ENCODE results near the gene RAPH1. TPM values are rescaled to one million over a fixed set of nuclear protein-coding genes. Genes with fewer than 3 reads are reported as not detected.
A peak's percentile ranks its signal among the peaks of the same experiment; 100 is the strongest.

The RAPH1 gene
- total and polyA plus RNA-seq, 4 donors = 3.7 to 74.2 (median 34.2) TPM

DNA sequence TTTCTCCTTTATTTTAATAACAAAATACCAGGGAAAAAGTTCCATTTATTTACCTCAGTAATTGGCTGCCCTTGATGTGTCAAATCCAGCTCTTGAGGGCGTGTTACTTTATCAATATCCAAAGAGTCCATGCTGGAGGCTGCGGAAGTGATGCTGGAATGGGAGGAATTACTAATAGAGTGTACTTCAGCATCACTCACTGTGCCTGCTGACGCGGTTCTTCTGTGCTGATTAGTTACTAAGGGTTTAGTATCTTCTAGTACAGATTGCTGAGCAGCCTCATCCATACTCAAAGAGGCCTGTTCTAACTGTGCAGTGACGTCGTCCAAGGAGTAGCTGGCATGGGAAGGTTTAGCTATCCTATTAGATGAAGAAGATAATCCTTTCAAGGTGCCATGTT, 45.6 kb downstream of the RAPH1 start:
- WGBS, 2 donors = 89 to 93% methylated on average over 6 of the region's 6 CpGs
- ATAC-seq (ENCODE audit: low FRiP score) (no peak), DNase-seq (no peak)
- H3K36me3 ChIP-seq (ENCODE audit: control insufficient read depth in 1 of 2, insufficient read depth in 2 of 2, low read length in 1 of 2) = peaks cover 0 to 1% of the 10 kb centered on the region in 2 donors
- no peaks in the 10 kb centered on the region for H3K9me3 ChIP-seq (ENCODE audit: control insufficient read depth, low read length)
- peaks cover 0 to 2% of the 10 kb centered on the region in 2 donors for H3K4me1 ChIP-seq (ENCODE audit: control insufficient read depth in 1 of 2, insufficient read depth in 2 of 2, low read length in 2 of 2)
- H3K27ac ChIP-seq (ENCODE audit: low read depth in 1 of 2, low read length in 2 of 2) = no peak overlapping the region
- no peak overlapping the region for H3K4me3 ChIP-seq (ENCODE audit: low read length in 2 of 2)
- intact Hi-C loops (cut with DNase I) = no loop called here
- no peaks in the 10 kb centered on the region for H3K27me3 ChIP-seq (ENCODE audit: control insufficient read depth in 1 of 2, insufficient read depth in 2 of 2, low read length in 1 of 2)

DNA sequence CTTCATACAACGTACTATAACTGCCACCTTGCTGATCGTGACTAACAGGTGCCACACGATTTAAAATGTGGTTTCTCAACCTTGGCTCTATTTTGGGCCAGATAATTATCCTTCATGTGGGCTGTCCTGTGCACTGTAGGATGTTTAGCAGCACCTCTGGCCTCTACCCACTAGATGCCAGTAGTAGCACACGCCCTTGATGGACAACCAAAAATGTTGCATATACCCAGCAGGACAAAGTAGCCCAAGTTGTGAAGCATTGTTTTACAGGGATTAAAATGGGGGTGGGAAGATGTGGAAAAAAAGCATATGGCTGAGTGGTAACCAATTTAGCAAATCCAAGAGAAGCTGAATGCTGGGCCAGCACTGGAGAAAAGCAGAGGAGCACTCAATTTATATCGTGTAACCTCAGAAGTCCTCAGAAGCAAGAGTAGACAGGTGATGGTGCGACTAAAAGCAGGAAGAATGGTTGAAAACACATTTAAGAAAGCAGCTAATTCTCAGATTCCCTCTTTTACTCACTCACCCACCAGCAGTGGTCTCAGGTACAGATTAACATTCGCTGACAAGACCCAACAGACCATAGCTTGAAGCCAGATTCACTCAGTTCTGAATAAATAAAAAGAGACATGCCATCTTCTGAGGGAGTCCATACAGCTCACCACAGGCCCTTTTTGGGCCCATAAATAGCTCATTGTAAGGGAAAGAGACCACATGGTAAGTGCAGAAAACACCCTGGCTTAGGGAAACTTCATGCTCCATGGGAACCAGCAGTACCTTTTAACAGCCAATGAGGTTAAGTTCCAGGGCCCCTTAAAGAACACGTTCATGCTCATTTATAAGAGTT, 50.6 kb downstream of the RAPH1 start:
- no peak overlapping the region for H3K27ac ChIP-seq (ENCODE audit: low read depth in 1 of 2, low read length in 2 of 2)
- H3K36me3 ChIP-seq (ENCODE audit: control insufficient read depth in 1 of 2, insufficient read depth in 2 of 2, low read length in 1 of 2) = no peaks in the 10 kb centered on the region
- WGBS, 2 donors = 69 to 70% methylated on average over 8 of the region's 8 CpGs
- no peak for DNase-seq
- H3K4me3 ChIP-seq (ENCODE audit: low read length in 2 of 2) = no peak overlapping the region
- intact Hi-C loops (cut with DNase I) = loop anchor here (1.0 to 5.0 kb wide), 4 partner anchors 167 to 333 kb away; no protein-coding TSS in a partner anchor
- H3K27me3 ChIP-seq (ENCODE audit: control insufficient read depth in 1 of 2, insufficient read depth in 2 of 2, low read length in 1 of 2) = no peaks in the 10 kb centered on the region
- peaks cover 0 to 2% of the 10 kb centered on the region in 2 donors for H3K4me1 ChIP-seq (ENCODE audit: control insufficient read depth in 1 of 2, insufficient read depth in 2 of 2, low read length in 2 of 2)
- peak; percentile 73 for ATAC-seq (ENCODE audit: low FRiP score)
- no peaks in the 10 kb centered on the region for H3K9me3 ChIP-seq (ENCODE audit: control insufficient read depth, low read length)

DNA sequence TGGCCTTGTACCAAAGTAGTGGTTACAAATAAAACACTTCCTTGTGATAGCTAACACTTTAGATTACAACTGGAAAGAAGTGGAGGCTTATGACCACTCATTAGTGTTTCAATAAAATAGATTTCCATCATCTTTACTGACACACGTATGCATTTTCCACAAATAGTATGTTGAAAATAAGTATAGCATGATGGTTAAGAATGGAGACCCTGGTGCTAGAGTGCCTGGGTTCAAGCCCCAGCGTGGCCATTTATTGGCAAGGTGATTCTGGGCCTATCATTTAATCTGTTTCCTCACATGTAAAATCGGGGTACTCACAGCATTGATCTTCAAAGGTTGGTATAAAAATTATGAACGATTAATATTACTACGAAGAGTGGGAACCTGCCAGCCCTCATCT, 54.5 kb downstream of the RAPH1 start:
- no peaks in the 10 kb centered on the region for H3K27me3 ChIP-seq (ENCODE audit: control insufficient read depth in 1 of 2, insufficient read depth in 2 of 2, low read length in 1 of 2)
- no peaks in the 10 kb centered on the region for H3K9me3 ChIP-seq (ENCODE audit: control insufficient read depth, low read length)
- H3K4me3 ChIP-seq (ENCODE audit: low read length in 2 of 2) = no peak overlapping the region
- DNase-seq = no peak
- 90 to 92% methylated on average over 5 of the region's 5 CpGs for WGBS, 2 donors
- H3K36me3 ChIP-seq (ENCODE audit: control insufficient read depth in 1 of 2, insufficient read depth in 2 of 2, low read length in 1 of 2) = no peaks in the 10 kb centered on the region
- intact Hi-C loops (cut with DNase I) = loop anchor here in 1 of 2 donors (5.0 kb wide), 2 partner anchors 172 to 337 kb away; no protein-coding TSS in a partner anchor
- ATAC-seq (ENCODE audit: low FRiP score) = no peak
- H3K27ac ChIP-seq (ENCODE audit: low read depth in 1 of 2, low read length in 2 of 2) = no peak overlapping the region
- H3K4me1 ChIP-seq (ENCODE audit: control insufficient read depth in 1 of 2, insufficient read depth in 2 of 2, low read length in 2 of 2) = peaks cover 0 to under 1% of the 10 kb centered on the region in 2 donors

DNA sequence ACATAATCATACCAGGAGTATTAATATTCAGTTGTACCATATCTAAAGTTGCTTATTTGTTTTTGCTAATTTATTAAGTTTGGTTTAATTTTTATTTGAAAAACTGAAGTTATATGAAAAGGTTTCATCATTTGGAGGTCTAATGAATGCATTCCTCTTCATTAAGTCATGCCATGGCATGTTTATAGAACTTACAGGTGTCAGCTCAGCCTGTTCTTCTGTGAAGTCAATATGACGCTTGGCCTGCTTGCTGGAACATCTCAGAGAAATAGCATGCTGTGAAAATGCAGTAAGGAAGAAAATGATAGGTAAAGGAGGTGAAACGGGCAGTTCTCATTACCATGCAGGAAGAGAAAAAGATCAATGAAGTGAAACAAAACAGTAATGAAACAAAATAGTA, 58.2 kb downstream of the RAPH1 start:
- intact Hi-C loops (cut with DNase I) = no loop called here
- Histone ChIP-seq H3K9me3 (ENCODE audit: control insufficient read depth, low read length) (no peaks in the 10 kb centered on the region), H3K27me3 (ENCODE audit: control insufficient read depth in 1 of 2, insufficient read depth in 2 of 2, low read length in 1 of 2) (no peaks in the 10 kb centered on the region), H3K27ac (ENCODE audit: low read depth in 1 of 2, low read length in 2 of 2) (no peak overlapping the region), H3K4me1 (ENCODE audit: control insufficient read depth in 1 of 2, insufficient read depth in 2 of 2, low read length in 2 of 2) (no peaks in the 10 kb centered on the region), H3K36me3 (ENCODE audit: control insufficient read depth in 1 of 2, insufficient read depth in 2 of 2, low read length in 1 of 2) (no peaks in the 10 kb centered on the region), H3K4me3 (ENCODE audit: low read length in 2 of 2) (no peak overlapping the region)
- WGBS, 2 donors = 84 to 93% methylated on average over 2 of the region's 2 CpGs
- DNase-seq = no peak
- ATAC-seq (ENCODE audit: low FRiP score) = no peak

DNA sequence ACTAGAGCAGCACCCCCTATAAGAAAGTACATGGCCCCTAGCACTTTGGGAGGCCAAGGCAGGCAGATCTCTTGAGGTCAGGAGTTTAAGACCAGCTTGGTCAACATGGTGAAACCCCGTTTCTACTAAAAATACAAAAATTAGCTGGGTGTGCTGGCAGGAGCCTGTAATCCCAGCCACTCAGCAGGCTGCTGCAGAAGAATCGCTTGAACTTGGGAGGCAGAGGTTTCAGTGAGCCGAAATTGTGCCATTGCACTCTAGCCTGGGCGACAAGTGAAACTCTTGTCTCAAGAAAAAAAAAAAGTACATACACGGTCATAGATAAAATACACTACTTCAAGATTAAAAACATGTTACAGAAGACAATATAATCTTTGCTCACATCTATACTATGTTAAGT, 63.8 kb downstream of the RAPH1 start:
- Histone ChIP-seq H3K27me3 (ENCODE audit: control insufficient read depth in 1 of 2, insufficient read depth in 2 of 2, low read length in 1 of 2) (no peaks in the 10 kb centered on the region), H3K27ac (ENCODE audit: low read depth in 1 of 2, low read length in 2 of 2) (no peak overlapping the region), H3K9me3 (ENCODE audit: control insufficient read depth, low read length) (no peaks in the 10 kb centered on the region), H3K4me3 (ENCODE audit: low read length in 2 of 2) (no peak overlapping the region), H3K4me1 (ENCODE audit: control insufficient read depth in 1 of 2, insufficient read depth in 2 of 2, low read length in 2 of 2) (no peaks in the 10 kb centered on the region), H3K36me3 (ENCODE audit: control insufficient read depth in 1 of 2, insufficient read depth in 2 of 2, low read length in 1 of 2) (no peaks in the 10 kb centered on the region)
- WGBS, 2 donors = 83 to 89% methylated on average over 5 of the region's 5 CpGs
- DNase-seq = no peak
- intact Hi-C loops (cut with DNase I) = no loop called here
- ATAC-seq (ENCODE audit: low FRiP score) = no peak

DNA sequence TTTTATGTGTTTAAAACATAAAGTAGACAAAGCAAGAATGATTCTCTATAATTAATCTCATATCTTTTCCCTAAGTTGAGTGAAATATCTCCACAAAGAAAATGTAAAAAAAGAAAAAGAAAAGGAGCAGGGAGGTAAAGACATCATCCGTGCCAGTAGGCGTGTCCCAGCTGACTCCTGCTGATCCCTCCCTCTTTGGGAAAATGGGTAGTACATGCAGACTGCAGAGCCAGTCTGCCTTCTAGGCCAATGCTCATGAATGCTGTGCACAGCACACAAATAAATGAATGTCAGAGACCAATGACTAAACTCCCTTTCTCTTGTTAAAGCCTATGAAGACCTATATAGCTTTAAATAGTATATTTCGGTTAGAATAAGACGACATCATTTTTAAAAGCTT, 64.7 kb downstream of the RAPH1 start:
- Histone ChIP-seq H3K4me1 (ENCODE audit: control insufficient read depth in 1 of 2, insufficient read depth in 2 of 2, low read length in 2 of 2) (no peaks in the 10 kb centered on the region), H3K9me3 (ENCODE audit: control insufficient read depth, low read length) (no peaks in the 10 kb centered on the region), H3K4me3 (ENCODE audit: low read length in 2 of 2) (no peak overlapping the region), H3K27me3 (ENCODE audit: control insufficient read depth in 1 of 2, insufficient read depth in 2 of 2, low read length in 1 of 2) (no peaks in the 10 kb centered on the region), H3K36me3 (ENCODE audit: control insufficient read depth in 1 of 2, insufficient read depth in 2 of 2, low read length in 1 of 2) (no peaks in the 10 kb centered on the region), H3K27ac (ENCODE audit: low read depth in 1 of 2, low read length in 2 of 2) (no peak overlapping the region)
- no peak for DNase-seq
- 66 to 70% methylated on average over 4 of the region's 4 CpGs for WGBS, 2 donors
- no peak for ATAC-seq (ENCODE audit: low FRiP score)
- intact Hi-C loops (cut with DNase I) = no loop called here

DNA sequence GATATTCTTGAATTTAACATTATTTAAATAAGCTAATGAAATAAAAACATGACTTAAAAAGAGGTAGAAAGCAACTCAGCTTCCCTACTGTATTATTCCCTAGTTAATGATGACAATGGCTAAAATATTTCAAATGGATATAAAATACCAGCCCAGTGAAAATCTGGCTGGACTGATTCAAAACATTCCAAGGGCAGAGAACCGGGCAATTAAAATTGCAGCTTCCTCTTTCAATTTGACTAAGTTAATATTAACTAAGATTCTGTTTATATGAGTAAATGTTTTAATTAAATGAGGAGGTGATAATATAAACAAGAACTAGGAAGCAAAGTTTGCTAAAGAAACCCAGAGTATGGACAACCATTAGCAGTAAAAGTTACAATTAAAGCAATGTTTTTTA, 65.6 kb downstream of the RAPH1 start:
- H3K27ac ChIP-seq (ENCODE audit: low read depth in 1 of 2, low read length in 2 of 2) = no peak overlapping the region
- H3K27me3 ChIP-seq (ENCODE audit: control insufficient read depth in 1 of 2, insufficient read depth in 2 of 2, low read length in 1 of 2) = no peaks in the 10 kb centered on the region
- no peak overlapping the region for H3K4me3 ChIP-seq (ENCODE audit: low read length in 2 of 2)
- no peak for ATAC-seq (ENCODE audit: low FRiP score)
- intact Hi-C loops (cut with DNase I) = no loop called here
- H3K4me1 ChIP-seq (ENCODE audit: control insufficient read depth in 1 of 2, insufficient read depth in 2 of 2, low read length in 2 of 2) = no peaks in the 10 kb centered on the region
- DNase-seq = no peak
- H3K9me3 ChIP-seq (ENCODE audit: control insufficient read depth, low read length) = no peaks in the 10 kb centered on the region
- WGBS, 2 donors = 5 to 6% methylated on average over 1 of the region's 1 CpG
- no peaks in the 10 kb centered on the region for H3K36me3 ChIP-seq (ENCODE audit: control insufficient read depth in 1 of 2, insufficient read depth in 2 of 2, low read length in 1 of 2)

DNA sequence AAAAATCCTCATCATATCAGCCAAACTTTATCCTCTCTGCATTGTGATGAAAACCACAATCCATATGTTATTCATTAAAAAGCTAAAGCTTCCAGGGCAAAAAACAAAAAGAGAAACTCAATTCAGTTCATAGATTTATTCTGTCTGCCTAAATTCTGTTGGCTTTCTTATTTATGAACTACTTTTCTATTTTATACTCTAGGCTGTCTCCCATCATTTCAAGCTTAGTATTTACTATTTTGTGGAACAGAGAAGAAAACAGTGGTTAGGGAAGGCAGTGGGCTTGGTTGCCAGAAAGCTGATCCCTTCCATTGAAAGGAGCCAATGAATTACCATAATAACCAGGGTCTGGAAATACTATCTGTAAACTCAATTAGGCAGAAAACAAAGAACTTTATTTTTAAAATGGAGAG, 71.8 kb downstream of the RAPH1 start:
- H3K4me3 ChIP-seq (ENCODE audit: low read length in 2 of 2) = no peak overlapping the region
- H3K27me3 ChIP-seq (ENCODE audit: control insufficient read depth in 1 of 2, insufficient read depth in 2 of 2, low read length in 1 of 2) = no peaks in the 10 kb centered on the region
- no peak for ATAC-seq (ENCODE audit: low FRiP score)
- DNase-seq = no peak
- intact Hi-C loops (cut with DNase I) = no loop called here
- H3K36me3 ChIP-seq (ENCODE audit: control insufficient read depth in 1 of 2, insufficient read depth in 2 of 2, low read length in 1 of 2) = peaks cover 0 to 3% of the 10 kb centered on the region in 2 donors
- H3K4me1 ChIP-seq (ENCODE audit: control insufficient read depth in 1 of 2, insufficient read depth in 2 of 2, low read length in 2 of 2) = no peaks in the 10 kb centered on the region
- H3K9me3 ChIP-seq (ENCODE audit: control insufficient read depth, low read length) = no peaks in the 10 kb centered on the region
- H3K27ac ChIP-seq (ENCODE audit: low read depth in 1 of 2, low read length in 2 of 2) = no peak overlapping the region

DNA sequence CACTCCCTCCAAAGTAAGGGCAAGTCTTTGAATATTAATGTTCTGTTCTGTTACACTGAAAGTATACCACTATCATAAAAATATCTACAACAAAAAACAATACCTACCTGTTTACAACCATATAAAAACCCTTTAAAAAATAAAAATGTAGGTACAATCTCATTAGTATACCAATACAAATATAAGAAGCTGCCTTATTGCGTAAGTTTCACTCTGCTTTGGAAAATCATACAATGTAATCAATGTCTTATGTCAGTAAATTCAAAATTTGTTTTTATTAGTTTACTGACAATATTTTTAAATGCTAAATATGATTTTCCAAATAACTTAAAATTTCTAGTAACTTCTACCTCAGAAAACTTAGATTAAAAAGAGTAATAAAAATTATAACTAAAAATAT, 72.8 kb downstream of the RAPH1 start:
- no peaks in the 10 kb centered on the region for H3K4me1 ChIP-seq (ENCODE audit: control insufficient read depth in 1 of 2, insufficient read depth in 2 of 2, low read length in 2 of 2)
- intact Hi-C loops (cut with DNase I) = no loop called here
- peaks cover 0 to 3% of the 10 kb centered on the region in 2 donors for H3K36me3 ChIP-seq (ENCODE audit: control insufficient read depth in 1 of 2, insufficient read depth in 2 of 2, low read length in 1 of 2)
- ATAC-seq (ENCODE audit: low FRiP score) (no peak), DNase-seq (no peak)
- no peak overlapping the region for H3K4me3 ChIP-seq (ENCODE audit: low read length in 2 of 2)
- WGBS, 2 donors = 94 to 97% methylated on average over 1 of the region's 1 CpG
- H3K9me3 ChIP-seq (ENCODE audit: control insufficient read depth, low read length) = no peaks in the 10 kb centered on the region
- no peak overlapping the region for H3K27ac ChIP-seq (ENCODE audit: low read depth in 1 of 2, low read length in 2 of 2)
- no peaks in the 10 kb centered on the region for H3K27me3 ChIP-seq (ENCODE audit: control insufficient read depth in 1 of 2, insufficient read depth in 2 of 2, low read length in 1 of 2)
